B cell (primary cell): ENCODE measurements around the gene SLC4A5. TPM values are rescaled to one million over a fixed set of nuclear protein-coding genes. Genes with fewer than 3 reads are reported as not detected.

Source experiments
- ATAC-seq: fragments of 200-7000 bp; cut with Tn5 transposase; one replicate; pipeline ENCODE4 v1.10.0; 2021; ENCODE audit warnings: low read depth, mild to moderate bottlenecking, moderate number of reproducible peaks, moderate library complexity
- CTCF ChIA-PET: fragments of 350-600 bp; sonication (Branson Sonifier 250); formaldehyde crosslinking; loops from one replicate; lab custom pipeline; 2021; ENCODE audit warnings: antibody characterized with exemption, inconsistent platforms; lab: Charles Lee
- POLR2A ChIA-PET: fragments of 350-600 bp; sonication (Branson Sonifier 250); formaldehyde crosslinking; loops from one replicate; lab custom pipeline; 2021; ENCODE audit warnings: antibody characterized with exemption; lab: Charles Lee
- DNase-seq: peaks from one replicate; pipeline ENCODE4 v3.0.0; 2013
- H2AFZ ChIP-seq: 2 replicates; pipeline ENCODE4 v1.6.1; 2012; ENCODE audit warnings: mild to moderate bottlenecking, low read depth, low read length; ENCODE audit not compliant: insufficient read depth, poor library complexity, severe bottlenecking
- H3K27ac ChIP-seq, 2 donors: 1 replicate in 1 of 2; 2 replicates in 1 of 2; pipeline ENCODE4 v1.5.1; 2012 to 2013; ENCODE audit warnings: low read length in 2 of 2, mild to moderate bottlenecking in 2 of 2, moderate library complexity in 1 of 2
- H3K27me3 ChIP-seq, 4 experiments: fragments of 200-600 bp in 1 of 4; sonication (generic) in 1 of 4; replicated peaks in 1 of 4; 1 replicate in 2 of 4; 2 replicates in 2 of 4; pipeline versions ENCODE4 v1.6.1 to v1.7.0; 2013 to 2016; ENCODE audit warnings: low read length in 3 of 4, mild to moderate bottlenecking in 2 of 4, mixed read lengths in 1 of 4, moderate library complexity in 1 of 4; ENCODE audit not compliant: insufficient read depth in 4 of 4, control insufficient read depth in 3 of 4; ENCODE audit errors: control extremely low read depth in 1 of 4
- H3K36me3 ChIP-seq, 2 experiments: replicated peaks in 1 of 2; 1 replicate in 1 of 2; 2 replicates in 1 of 2; pipeline versions ENCODE4 v1.6.1 to v1.7.1; 2013; ENCODE audit warnings: low read length in 1 of 2; ENCODE audit not compliant: insufficient read depth in 2 of 2, control insufficient read depth in 1 of 2; ENCODE audit errors: control extremely low read depth in 1 of 2, extremely low read depth in 1 of 2
- H3K4me1 ChIP-seq, 2 donors: fragments of 200-600 bp in 1 of 2; sonication (generic) in 1 of 2; 1 replicate in 1 of 2; 2 replicates in 1 of 2; pipeline versions ENCODE4 v1.5.1 to v1.6.1; 2013 to 2017; ENCODE audit warnings: low read length in 2 of 2; ENCODE audit not compliant: control insufficient read depth in 2 of 2, insufficient read depth in 2 of 2
- H3K4me2 ChIP-seq: replicated peaks from 2 replicates; pipeline ENCODE3; 2012; ENCODE audit warnings: mild to moderate bottlenecking, low read depth, low read length; ENCODE audit not compliant: poor library complexity, severe bottlenecking
- H3K4me3 ChIP-seq, 5 experiments: fragments of 200-600 bp in 1 of 5; sonication (generic) in 1 of 5; 1 replicate in 3 of 5; 2 replicates in 2 of 5; pipeline versions ENCODE4 v1.5.1 to v1.7.0; 2011 to 2016; ENCODE audit warnings: low read length in 4 of 5, mild to moderate bottlenecking in 4 of 5, low read depth in 2 of 5, control low read depth in 1 of 5, moderate library complexity in 1 of 5; ENCODE audit not compliant: insufficient read depth in 1 of 5; ENCODE audit errors: control extremely low read depth in 1 of 5, extremely low read depth in 1 of 5
- H3K79me2 ChIP-seq: fragments of 200-600 bp; sonication (generic); one replicate; pipeline ENCODE4 v1.6.0; 2016; ENCODE audit warnings: low read length; ENCODE audit not compliant: control insufficient read depth, insufficient read depth
- H3K9ac ChIP-seq: fragments of 200-600 bp; sonication (generic); 2 replicates; pipeline ENCODE4 v1.6.1; 2017; ENCODE audit warnings: mild to moderate bottlenecking, low read length, moderate library complexity
- H3K9me3 ChIP-seq, 3 donors: one replicate each; pipeline versions ENCODE4 v1.6.1 to v1.7.1; 2013; ENCODE audit warnings: low read length in 2 of 3; ENCODE audit not compliant: control insufficient read depth in 2 of 3, insufficient read depth in 1 of 3; ENCODE audit errors: control extremely low read depth in 1 of 3
- H4K20me1 ChIP-seq: 2 replicates; pipeline ENCODE4 v1.6.0; 2012; ENCODE audit warnings: mild to moderate bottlenecking, low read length; ENCODE audit not compliant: insufficient read depth, control insufficient read depth, poor library complexity, severe bottlenecking
- H3K27ac Mint-ChIP-seq: one replicate; pipeline ENCODE4 v1.8.0; 2021; ENCODE audit warnings: mixed read lengths
- H3K27me3 Mint-ChIP-seq: one replicate; pipeline ENCODE4 v1.8.0; 2021; ENCODE audit warnings: mixed read lengths
- H3K4me1 Mint-ChIP-seq: one replicate; pipeline ENCODE4 v1.8.0; 2021; ENCODE audit warnings: mixed read lengths
- H3K4me3 Mint-ChIP-seq: one replicate; pipeline ENCODE4 v1.8.0; 2021; ENCODE audit warnings: mixed read lengths
- H3K9me3 Mint-ChIP-seq: one replicate; pipeline ENCODE4 v1.8.0; 2022; ENCODE audit warnings: mixed read lengths; ENCODE audit not compliant: insufficient read depth
- EZH2 ChIP-seq: IDR thresholded peaks from 2 replicates; pipeline ENCODE4 v1.6.1; 2012; ENCODE audit warnings: borderline replicate concordance, low read depth, mild to moderate bottlenecking, moderate library complexity, low read length; ENCODE audit not compliant: insufficient read depth, poor library complexity, severe bottlenecking
- WGBS: methylation state at CpG from one replicate; pipeline ENCODE4 v1.1.5; 2013; ENCODE audit warnings: missing lambda C conversion rate; ENCODE audit not compliant: insufficient coverage; 5-methylcytosine and 5-hydroxymethylcytosine counted together
- intact Hi-C: fragments of 100-400 bp; cut with micrococcal nuclease; formaldehyde crosslinking; loops from one replicate; pipeline ENCODE4 v1.10.0; 2022
- polyA plus RNA-seq: library from polyadenylated mRNA; depleted of rRNA; stranded (reverse); fragments of >200 nt; gene quantifications from 2 replicates; pipeline ENCODE4 v1.2.3, GENCODE V29; 2012
- total RNA-seq, 2 donors: library from RNA; stranded (reverse); fragments of 120-200 nt in 1 of 2; gene quantifications; 1 replicate in 1 of 2; 2 replicates in 1 of 2; pipeline versions ENCODE4 v1.2.3 to v1.2.4, GENCODE V29; 2013 to 2022
- TF ChIP-seq, protein P1 (sequence below): fragments of 200-600 bp; IDR thresholded peaks from one replicate; pipeline ENCODE4 v1.8.0; 2022; ENCODE audit warnings: antibody characterized with exemption, mild to moderate bottlenecking

The SLC4A5 gene
- total and polyA plus RNA-seq, 2 donors (not counting 1 experiment from before 2014, with no cell fraction given): 3.3 to 9.7 TPM

DNA sequence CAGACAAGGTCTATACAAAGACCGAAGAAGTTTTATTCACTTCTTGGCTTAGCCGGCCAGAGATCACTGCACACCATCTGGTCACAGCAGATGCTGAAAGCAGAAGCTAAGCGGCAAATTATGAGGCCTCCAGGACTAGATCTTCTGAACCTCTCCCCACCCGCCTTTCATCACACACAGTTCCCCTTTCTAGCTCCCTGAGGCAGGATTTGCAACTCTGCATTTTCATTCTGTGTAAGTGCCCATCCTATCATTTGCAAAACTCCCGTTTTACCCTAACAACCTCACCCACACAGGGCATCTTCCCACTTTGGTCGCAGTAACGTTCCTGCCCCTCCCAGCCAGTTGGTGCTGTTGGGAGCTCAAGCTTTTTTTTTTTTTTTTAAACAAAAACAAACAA is 161.5 kb downstream of the SLC4A5 start:
- Histone ChIP-seq H4K20me1 (peaks cover 18% of the 10 kb centered on the region), H3K27ac (peak overlapping the region; percentile 35 to 67), H3K4me1 (peaks cover 52 to 70% of the 10 kb centered on the region in 2 donors), H3K4me3 (peak overlapping the region in 1 of 5 experiments; percentile 40), H3K4me2 (peak overlapping the region; percentile 71), H3K36me3 (no peaks in the 10 kb centered on the region), H3K79me2 (peaks cover 21% of the 10 kb centered on the region), H3K9me3 (peaks cover 0 to 24% (median 0%) of the 10 kb centered on the region in 3 donors), H3K27me3 (no peaks in the 10 kb centered on the region), H2AFZ (no peak overlapping the region), H3K9ac (peak overlapping the region; percentile 25)
- peak overlapping the region; percentile 96 for H3K27ac Mint-ChIP-seq
- TF ChIP-seq, protein P1, sequence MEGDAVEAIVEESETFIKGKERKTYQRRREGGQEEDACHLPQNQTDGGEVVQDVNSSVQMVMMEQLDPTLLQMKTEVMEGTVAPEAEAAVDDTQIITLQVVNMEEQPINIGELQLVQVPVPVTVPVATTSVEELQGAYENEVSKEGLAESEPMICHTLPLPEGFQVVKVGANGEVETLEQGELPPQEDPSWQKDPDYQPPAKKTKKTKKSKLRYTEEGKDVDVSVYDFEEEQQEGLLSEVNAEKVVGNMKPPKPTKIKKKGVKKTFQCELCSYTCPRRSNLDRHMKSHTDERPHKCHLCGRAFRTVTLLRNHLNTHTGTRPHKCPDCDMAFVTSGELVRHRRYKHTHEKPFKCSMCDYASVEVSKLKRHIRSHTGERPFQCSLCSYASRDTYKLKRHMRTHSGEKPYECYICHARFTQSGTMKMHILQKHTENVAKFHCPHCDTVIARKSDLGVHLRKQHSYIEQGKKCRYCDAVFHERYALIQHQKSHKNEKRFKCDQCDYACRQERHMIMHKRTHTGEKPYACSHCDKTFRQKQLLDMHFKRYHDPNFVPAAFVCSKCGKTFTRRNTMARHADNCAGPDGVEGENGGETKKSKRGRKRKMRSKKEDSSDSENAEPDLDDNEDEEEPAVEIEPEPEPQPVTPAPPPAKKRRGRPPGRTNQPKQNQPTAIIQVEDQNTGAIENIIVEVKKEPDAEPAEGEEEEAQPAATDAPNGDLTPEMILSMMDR: no peak
- no peak for TF ChIP-seq EZH2
- WGBS: 0% methylated on average over 5 of the region's 7 CpGs
- ATAC-seq (peak; percentile 38), DNase-seq (peak; percentile 92)
- peaks cover 55% of the 10 kb centered on the region for H3K4me1 Mint-ChIP-seq
- peak overlapping the region; percentile 88 for H3K4me3 Mint-ChIP-seq
- ChIA-PET POLR2A (interaction anchor here (0.5 to 6.5 kb wide), 9 partner anchors 11 to 381 kb away, joined by 3 to 120 read pairs (median 3); partner anchors contain the start of genes AUP1, HTRA2 and MTHFD2), CTCF (interaction anchor here (1.0 to 6.7 kb wide), 4 partner anchors 10 to 350 kb away, joined by 3 to 132 read pairs (median 10); partner anchors contain the start of gene MTHFD2)
- H3K27me3 Mint-ChIP-seq: no peaks in the 10 kb centered on the region
- no peaks in the 10 kb centered on the region for H3K9me3 Mint-ChIP-seq
- intact Hi-C loops: loop anchor here (1.0 kb wide), 1 partner anchor 17 kb away; the partner anchor contains the start of gene MTHFD2
